Urinary bladder (tissue), 4 donors: ENCODE results near the gene SPEG. TPM values are rescaled to one million over a fixed set of nuclear protein-coding genes. Genes with fewer than 3 reads are reported as not detected.

Source experiments
- DNase-seq: peaks from one replicate; pipeline ENCODE4 v3.0.0-alpha.2; 2015; ENCODE audit errors: extremely low spot score
- H3K27ac ChIP-seq: one replicate; pipeline ENCODE4 v1.5.1; 2013; ENCODE audit warnings: low read depth, mild to moderate bottlenecking, moderate library complexity
- H3K36me3 ChIP-seq: one replicate; pipeline ENCODE4 v1.6.1; 2013; ENCODE audit warnings: mild to moderate bottlenecking, moderate library complexity; ENCODE audit not compliant: insufficient read depth
- H3K4me1 ChIP-seq: one replicate; pipeline ENCODE4 v1.6.1; 2013; ENCODE audit warnings: mild to moderate bottlenecking, moderate library complexity; ENCODE audit not compliant: insufficient read depth
- H3K4me3 ChIP-seq: one replicate; pipeline ENCODE4 v1.5.1; 2013; ENCODE audit warnings: low read depth, low read length
- WGBS: extraction: QIAGEN DNeasy Blood & Tissue Kit; methylation state at CpG from one replicate; pipeline ENCODE4 v1.1.7; 2013; 5-methylcytosine and 5-hydroxymethylcytosine counted together
- polyA plus RNA-seq: library from polyadenylated mRNA; stranded (reverse); fragments of 200-250 nt; gene quantifications from one replicate; pipeline ENCODE4 v1.2.3, GENCODE V29; 2013
- total RNA-seq: library from RNA; depleted of rRNA; stranded (reverse); fragments of >200 nt; gene quantifications from one replicate; pipeline ENCODE4 v1.2.3, GENCODE V29; 2014
- donor health status: healthy with polysubstance abuse.
- donor health status: healthy.

The SPEG gene
- total and polyA plus RNA-seq, 2 donors, result 31.2 to 226 TPM

DNA sequence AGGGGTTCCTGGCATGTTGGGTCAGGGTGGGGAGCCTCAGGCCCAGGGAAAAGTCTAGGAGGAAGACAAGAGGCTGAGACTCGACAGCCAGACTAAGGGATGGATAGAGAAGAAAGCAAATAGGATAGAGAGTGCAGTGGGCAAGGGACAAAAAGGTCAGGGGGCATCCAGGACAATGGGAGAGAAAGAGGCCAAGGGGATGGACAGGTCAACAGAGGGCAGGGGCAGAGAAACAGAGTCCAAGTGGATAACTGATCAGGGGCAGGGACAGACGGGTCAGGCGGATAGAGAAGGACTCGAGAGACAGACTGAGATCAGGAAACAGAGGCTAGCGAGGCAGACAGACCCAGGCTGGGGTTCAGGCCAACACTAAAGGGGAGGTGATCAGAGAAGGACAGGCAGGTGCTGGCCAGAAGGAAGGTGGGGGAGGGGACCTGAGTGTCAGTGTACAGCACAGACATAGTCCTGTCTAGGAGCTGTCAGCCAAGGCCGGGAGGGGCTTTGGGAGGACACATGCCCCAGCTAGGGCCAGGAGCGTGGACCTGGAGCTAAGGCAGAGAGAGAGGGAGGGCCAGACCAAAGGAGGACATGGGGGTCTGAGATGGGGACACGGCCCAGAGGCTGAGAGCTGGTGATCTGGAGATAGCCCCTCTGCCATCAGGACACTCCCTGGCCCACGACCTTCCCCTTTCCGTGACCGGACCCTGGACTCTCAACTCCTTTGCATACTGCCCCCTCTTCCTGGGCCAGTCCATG, 91.9 kb downstream of the SPEG start:
- no peak for DNase-seq
- Histone ChIP-seq H3K27ac (no peak overlapping the region), H3K36me3 (no peaks in the 10 kb centered on the region), H3K4me3 (no peak overlapping the region), H3K4me1 (no peaks in the 10 kb centered on the region)
- WGBS, result 57% methylated on average over 11 of the region's 11 CpGs

DNA sequence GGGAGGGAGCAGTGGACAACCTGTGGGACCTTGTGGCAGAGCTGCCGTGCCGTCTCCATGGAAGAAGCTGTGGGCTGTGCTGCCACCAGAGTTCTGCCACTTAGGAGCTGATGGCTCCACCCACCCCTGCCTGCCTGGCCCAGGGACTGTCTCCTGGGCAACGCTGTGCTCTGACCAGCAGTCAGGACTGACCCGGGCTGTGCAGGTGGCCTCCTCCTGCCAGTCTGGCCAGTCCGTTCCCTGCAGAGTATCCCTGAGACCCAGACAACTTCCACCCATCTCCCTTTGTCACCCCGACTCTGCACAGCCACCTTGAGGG, 92.4 kb downstream of the SPEG start:
- H3K4me1 ChIP-seq, result no peaks in the 10 kb centered on the region
- H3K27ac ChIP-seq, result no peak overlapping the region
- 57% methylated on average over 6 of the region's 6 CpGs for WGBS
- no peak overlapping the region for H3K4me3 ChIP-seq
- no peaks in the 10 kb centered on the region for H3K36me3 ChIP-seq
- no peak for DNase-seq

DNA sequence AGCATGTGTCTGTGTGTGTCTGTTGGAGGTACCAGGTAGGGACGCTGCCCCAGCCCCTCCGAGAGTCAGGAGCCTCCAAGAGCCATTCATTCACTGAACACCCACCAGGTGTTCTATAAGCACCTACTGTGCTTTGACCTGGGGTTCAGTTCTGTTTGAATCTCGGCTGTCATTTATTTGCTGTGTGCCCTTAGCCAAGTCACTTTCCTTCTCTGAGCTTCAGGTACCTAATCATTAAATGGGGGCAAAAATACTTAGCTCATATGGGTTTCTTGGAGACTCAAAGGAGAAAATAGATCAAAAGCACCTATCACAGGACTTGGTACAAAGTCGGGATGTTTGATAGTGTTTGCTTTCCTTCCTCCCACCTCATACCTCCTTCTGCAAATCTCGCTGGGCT, 92.8 kb downstream of the SPEG start:
- Histone ChIP-seq H3K36me3 (no peaks in the 10 kb centered on the region), H3K4me3 (no peak overlapping the region), H3K4me1 (no peaks in the 10 kb centered on the region), H3K27ac (no peak overlapping the region)
- DNase-seq, result no peak
- 73% methylated on average over 5 of the region's 5 CpGs for WGBS

DNA sequence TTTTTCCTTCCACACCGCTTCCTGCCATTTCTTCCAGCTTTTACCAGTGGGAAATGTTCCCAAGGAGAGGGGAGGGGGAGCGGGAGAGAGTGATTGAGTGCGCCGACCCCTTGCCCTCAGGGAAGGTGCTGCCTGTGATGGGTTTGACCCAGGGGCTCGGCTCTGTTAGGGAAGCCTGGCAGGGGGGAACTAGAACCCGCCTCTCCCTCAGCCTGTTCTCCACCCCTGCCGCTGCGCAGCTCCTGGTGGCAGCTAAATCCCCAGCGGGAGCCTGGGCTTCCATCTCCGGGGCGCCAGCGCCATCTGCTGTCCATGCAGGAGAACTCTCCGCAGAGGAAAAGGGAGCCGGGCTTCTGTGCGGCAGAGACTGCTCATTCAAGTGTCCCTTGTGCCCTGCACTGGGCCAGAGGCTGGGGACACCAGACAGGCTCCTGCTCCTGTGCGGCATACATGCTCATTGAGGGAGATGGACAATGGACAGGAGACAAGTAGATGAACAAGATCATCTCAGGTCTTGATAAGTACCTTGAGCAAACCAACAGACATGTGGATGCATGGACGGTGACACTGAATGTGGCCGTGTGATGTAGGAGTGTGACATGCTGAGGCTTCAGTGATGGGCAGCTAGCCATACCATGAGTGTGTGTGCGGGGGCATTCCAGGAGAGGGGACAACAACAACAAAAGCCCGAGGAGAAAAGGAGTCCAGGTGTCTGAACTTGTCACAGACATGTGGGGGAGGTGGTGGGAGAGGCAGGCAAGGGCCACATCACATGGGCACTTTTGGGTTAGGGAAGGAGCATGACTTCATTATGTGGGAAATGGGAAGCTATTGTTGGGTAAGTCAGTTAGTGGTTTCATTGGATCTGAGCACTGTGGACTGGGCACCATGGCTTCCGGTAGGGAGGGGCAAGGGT, 95.7 kb downstream of the SPEG start:
- no peaks in the 10 kb centered on the region for H3K36me3 ChIP-seq
- no peak for DNase-seq
- no peak overlapping the region for H3K4me3 ChIP-seq
- H3K27ac ChIP-seq, result no peak overlapping the region
- no peaks in the 10 kb centered on the region for H3K4me1 ChIP-seq
- 15% methylated on average over 21 of the region's 21 CpGs for WGBS

DNA sequence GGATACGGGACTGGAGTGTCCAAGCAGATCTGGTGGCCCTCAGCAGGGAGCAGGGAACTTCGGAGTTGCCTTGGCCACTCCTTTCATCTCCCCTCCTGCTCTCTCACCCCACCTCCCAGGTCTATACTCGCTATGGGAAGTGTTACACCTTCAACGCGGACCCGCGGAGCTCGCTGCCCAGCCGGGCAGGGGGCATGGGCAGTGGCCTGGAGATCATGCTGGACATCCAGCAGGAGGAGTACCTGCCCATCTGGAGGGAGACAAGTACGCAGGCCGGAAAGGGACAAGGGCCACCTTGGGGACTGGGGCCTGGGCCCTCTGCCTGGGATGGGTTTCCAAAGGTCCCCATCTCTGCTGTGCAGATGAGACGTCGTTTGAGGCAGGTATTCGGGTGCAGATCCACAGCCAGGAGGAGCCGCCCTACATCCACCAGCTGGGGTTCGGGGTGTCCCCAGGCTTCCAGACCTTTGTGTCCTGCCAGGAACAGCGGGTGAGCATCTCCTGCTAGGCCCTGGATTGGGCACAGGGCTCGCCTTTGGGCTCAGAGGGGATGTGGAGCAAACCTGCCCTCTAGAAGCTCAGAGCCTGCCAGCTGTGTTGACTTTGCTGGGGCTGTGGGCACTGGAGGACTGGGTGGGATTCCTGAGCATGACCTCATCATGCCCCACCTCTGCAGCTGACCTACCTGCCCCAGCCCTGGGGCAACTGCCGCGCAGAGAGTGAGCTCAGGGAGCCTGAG, 97.2 kb downstream of the SPEG start:
- WGBS, result 82% methylated on average over 20 of the region's 20 CpGs
- Histone ChIP-seq H3K27ac (no peak overlapping the region), H3K4me1 (no peaks in the 10 kb centered on the region), H3K4me3 (no peak overlapping the region), H3K36me3 (no peaks in the 10 kb centered on the region)
- DNase-seq, result no peak

DNA sequence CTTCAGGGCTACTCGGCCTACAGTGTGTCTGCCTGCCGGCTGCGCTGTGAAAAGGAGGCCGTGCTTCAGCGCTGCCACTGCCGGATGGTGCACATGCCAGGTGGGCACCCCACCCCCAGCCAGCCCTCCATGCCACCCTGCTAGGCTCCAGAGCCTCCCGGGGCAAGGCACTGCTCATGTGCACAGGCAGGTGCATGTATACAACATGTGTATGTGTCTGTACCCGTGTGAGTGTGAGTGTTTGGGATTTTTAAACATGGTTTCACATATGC, 97.7 kb downstream of the SPEG start:
- H3K4me3 ChIP-seq, result no peak overlapping the region
- WGBS, result 88% methylated on average over 8 of the region's 8 CpGs
- no peak for DNase-seq
- no peaks in the 10 kb centered on the region for H3K36me3 ChIP-seq
- H3K27ac ChIP-seq, result no peak overlapping the region
- no peaks in the 10 kb centered on the region for H3K4me1 ChIP-seq

DNA sequence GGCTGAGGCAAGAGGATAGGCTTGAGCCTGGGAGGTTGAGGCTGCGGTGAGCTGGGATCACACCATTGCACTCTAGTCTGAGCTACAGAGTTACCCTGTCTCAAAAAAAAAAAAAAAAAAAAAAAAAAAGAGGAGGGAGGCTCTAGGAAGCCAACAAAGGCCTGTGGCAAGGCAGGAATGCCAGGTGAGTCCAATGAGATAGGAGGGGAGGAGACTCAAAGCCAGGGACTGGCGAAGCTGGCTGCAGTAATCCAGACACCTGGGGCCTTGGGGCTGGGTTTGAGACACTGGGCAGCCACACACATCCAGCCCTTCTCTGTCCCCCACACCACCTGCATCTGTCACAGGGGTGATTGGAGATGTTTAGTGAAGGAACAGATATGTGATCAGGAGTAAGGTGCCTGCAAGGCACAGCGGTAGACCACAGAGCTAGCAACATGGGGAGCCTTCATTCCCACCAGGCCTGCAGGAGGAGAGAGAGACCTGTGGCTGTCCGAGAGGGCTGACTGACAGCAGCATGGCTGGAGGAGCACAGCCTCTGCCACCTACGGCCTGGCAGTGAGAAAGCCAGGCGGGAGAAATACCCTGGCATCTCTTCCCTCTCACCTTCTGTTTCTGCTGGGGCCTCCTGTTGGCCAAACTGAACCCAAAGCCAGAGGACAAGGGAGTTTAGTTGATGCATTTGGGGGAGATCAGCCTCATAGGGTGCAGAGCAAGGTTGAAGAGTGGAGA, 99.5 kb downstream of the SPEG start:
- H3K27ac ChIP-seq, result no peak overlapping the region
- WGBS, result 92% methylated on average over 6 of the region's 6 CpGs
- no peak overlapping the region for H3K4me3 ChIP-seq
- DNase-seq, result no peak
- no peaks in the 10 kb centered on the region for H3K36me3 ChIP-seq
- no peaks in the 10 kb centered on the region for H3K4me1 ChIP-seq

DNA sequence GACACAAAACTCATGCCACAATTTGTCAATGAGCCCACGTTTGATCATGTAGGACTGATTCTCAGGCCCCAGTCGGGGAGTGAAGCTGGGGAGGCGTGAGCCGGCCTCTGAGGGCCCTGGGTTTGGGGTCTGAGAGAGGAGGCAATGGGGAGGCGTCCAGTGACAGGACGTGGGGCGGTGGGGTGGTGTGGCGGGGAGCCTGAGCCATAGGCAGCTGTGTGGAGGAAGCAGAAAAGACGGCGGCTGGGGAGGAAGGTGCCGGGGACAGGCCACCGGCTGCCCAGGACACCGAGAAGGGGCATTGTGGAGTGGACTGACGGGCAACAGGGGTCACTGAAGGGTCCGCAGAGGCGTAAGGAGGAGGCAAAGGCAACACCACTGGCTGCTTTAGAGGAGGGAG, 101.8 kb downstream of the SPEG start:
- no peak for DNase-seq
- Histone ChIP-seq H3K4me3 (no peak overlapping the region), H3K27ac (no peak overlapping the region), H3K36me3 (no peaks in the 10 kb centered on the region), H3K4me1 (no peaks in the 10 kb centered on the region)
- WGBS, result 85% methylated on average over 16 of the region's 16 CpGs

DNA sequence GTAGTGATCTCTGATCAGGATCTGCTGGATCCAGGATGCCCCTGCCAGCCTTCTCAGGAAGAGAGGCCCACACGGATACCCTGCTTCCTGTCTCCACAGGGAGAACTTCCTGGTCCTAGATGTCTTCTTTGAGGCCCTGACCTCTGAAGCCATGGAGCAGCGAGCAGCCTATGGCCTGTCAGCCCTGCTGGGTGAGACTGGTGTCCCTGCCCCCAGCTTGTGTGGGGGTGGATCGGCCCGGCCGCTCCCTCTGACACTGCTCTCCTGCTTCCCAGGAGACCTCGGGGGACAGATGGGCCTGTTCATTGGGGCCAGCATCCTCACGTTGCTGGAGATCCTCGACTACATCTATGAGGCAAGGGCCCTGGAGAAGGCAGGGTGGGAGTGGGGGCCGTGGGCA, 102.3 kb downstream of the SPEG start:
- WGBS, result 74% methylated on average over 9 of the region's 9 CpGs
- no peak overlapping the region for H3K4me3 ChIP-seq
- no peaks in the 10 kb centered on the region for H3K4me1 ChIP-seq
- DNase-seq, result no peak
- H3K27ac ChIP-seq, result no peak overlapping the region
- H3K36me3 ChIP-seq, result no peaks in the 10 kb centered on the region

DNA sequence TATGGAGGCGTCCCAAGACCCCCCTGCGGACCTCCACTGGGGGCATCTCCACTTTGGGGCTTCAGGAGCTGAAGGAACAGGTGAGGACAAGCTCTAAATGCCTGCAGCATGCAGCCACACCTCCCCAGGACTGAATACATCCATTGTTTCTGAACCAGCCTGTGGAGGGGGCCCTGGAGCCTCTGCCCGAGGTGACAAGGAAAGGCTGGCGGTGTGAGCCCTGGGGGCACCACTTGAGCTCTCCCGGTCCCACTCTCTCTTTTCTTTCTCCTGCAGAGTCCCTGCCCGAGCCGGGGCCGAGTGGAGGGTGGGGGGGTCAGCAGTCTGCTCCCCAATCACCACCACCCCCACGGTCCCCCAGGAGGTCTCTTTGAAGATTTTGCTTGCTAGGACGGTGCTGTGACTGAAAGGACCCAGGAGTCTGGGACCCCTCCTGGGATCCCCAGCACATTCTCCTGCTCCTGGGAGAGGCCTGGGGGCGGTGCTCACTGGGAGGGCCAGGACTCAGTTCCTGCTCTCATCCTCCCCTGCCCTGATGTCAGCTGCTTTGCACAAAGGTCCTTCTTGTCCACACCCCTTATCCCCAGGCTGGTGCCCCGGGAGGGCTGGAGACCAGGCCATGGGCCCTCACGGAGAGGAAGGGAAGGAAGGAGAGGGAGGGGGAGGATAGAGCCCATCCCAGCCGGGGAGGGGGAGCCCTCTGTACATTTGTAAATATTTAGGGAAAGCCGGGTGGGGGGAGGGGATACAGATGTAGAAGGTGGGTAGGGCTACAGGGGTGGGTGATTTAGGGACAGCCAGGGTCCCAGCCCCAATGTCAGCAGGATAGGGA, 103.2 kb downstream of the SPEG start:
- Histone ChIP-seq H3K4me1 (no peaks in the 10 kb centered on the region), H3K27ac (no peak overlapping the region), H3K36me3 (no peaks in the 10 kb centered on the region), H3K4me3 (no peak overlapping the region)
- DNase-seq, result no peak
- 46% methylated on average over 14 of the region's 15 CpGs for WGBS

DNA sequence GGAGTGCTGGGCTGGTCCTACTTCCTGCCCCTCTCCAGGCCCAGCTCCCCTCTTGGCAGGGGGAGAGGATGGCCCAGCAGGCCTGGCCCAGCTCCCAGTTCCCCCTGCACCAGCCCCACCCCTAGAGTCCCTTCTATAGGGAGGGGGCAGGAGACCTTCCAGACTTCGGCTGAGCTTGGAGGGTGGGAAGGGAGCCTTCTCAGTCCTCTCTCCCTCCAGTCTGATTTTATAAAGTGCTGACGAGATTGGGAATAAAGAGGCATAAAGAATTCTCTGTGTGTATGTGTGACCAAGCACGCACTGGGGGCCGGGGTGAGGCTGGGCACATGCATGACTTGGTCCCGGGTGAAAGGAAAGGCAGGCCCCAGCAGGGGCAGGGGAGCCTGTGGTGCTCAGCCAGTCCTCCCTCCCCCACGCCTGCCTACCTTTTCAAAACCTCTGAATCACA, 103.9 kb downstream of the SPEG start:
- DNase-seq, result no peak
- Histone ChIP-seq H3K4me3 (no peak overlapping the region), H3K27ac (no peak overlapping the region), H3K4me1 (no peaks in the 10 kb centered on the region), H3K36me3 (no peaks in the 10 kb centered on the region)
- WGBS, result 36% methylated on average over 6 of the region's 6 CpGs

DNA sequence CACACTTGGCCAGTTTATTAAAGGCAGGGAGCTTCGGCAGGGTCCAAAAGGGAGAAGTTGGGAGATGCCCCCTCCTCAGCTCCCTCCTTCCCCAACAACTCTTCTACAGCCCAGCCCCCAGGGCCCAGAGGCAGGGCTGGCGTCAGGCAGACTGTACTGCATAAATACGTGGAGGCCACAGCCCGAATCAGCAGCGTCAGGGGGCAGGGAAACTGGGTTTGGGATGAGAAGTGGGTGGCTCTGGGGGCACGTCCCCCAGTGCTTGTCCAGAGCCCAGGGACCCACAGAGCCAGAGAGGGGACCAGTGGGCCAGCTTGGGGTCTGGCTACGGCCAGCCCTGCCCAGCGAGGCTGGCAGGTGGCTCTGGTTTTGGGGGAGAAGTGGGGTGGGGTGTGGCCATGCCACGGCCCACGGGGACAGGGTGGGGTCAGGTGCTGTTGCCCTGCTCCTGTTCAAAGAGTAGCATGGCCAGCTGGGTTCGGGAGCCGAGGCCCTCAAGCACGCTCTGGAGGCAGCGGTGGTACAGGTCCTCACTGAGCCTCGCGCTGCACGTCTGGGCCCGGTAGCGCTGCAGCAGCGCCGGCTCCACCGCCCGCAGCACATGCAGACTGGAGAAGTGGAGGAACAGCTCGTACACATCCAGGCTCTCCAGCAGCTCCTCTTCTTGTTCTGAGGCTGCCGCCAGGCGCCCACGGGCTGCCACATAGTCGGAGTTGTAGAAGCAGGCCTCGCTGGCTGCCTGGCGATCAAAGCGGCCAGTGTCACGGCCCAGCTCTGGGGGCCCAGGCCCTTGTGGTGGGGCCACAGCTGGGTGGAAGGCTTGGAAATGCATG, 104.5 kb downstream of the SPEG start:
- no peaks in the 10 kb centered on the region for H3K36me3 ChIP-seq
- H3K4me3 ChIP-seq, result no peak overlapping the region
- 83% methylated on average over 32 of the region's 32 CpGs for WGBS
- no peak for DNase-seq
- H3K4me1 ChIP-seq, result no peaks in the 10 kb centered on the region
- no peak overlapping the region for H3K27ac ChIP-seq
